HG03558 (cell line): Measurements from ENCODE around the gene KLF7.

ENCODE experiments used
- ATAC-seq: cut with Tn5 transposase; IDR thresholded peaks from one replicate; pipeline ENCODE4 v1.9.1; 2021; ENCODE audit warnings: moderate number of reproducible peaks; ENCODE audit not compliant: unreplicated experiment; ENCODE audit errors: extremely low read depth

The KLF7 gene

GRCh38 chr2:207151048-207151447 lies 14.7 kb downstream of the KLF7 start:
- ATAC-seq, result no peak

GRCh38 chr2:207150284-207150683 lies 15.5 kb downstream of the KLF7 start:
- ATAC-seq, result no peak

- ATAC-seq, result peak; percentile 79
These were observed 16.2 kb downstream of the KLF7 start for GRCh38 chr2:207149249-207150213.

- no peak for ATAC-seq
These were observed 17.7 kb downstream of the KLF7 start for GRCh38 chr2:207148020-207148419.

- no peak for ATAC-seq
These were observed 21.5 kb downstream of the KLF7 start for GRCh38 chr2:207144173-207144785.

DNA sequence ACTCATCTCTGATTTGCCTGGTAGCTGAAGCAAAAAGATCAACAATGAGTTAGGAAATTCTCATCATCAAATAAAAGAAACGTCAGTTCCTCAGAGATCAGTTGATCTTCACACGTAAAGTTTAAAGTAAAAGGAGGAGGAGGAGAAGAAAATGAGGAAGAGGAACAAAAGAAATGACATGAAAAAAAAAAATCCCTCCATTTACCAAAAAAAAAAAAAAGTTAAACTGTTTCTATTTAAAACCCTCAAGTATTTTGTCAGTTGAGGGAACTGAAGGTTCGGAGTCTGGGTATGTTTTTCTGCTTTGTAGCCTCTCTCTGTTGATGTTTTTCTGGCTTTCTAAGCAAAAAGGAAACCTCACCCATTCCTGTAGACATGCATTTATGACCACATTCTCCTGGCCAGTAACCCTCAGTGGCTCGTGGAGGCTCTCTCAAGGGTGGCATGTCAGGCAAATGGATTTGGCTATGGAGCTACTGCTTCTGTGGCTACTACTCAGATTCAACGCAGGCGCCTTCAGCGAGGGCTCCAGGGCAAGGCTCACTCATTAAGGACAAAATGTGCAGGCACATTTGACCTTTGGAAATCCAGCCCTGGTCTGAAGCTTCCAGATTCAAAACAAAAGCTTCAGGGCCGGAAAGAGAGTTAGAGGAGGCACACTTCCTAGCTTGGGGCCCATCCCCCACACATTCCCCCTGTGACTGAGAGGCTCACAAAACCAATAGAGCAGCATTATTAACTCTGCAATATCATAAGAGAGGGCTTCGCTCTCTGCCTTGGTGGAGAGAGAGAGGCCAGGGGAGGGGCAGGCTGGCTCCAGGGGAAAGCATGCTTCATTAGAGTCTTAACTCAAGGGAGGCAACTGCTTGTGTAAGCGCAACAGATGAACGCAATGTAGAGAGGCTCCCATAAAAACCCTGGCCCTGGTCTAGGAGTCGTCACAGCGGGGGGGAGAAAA lies 22.3 kb downstream of the KLF7 start:
- ATAC-seq, result no peak

DNA sequence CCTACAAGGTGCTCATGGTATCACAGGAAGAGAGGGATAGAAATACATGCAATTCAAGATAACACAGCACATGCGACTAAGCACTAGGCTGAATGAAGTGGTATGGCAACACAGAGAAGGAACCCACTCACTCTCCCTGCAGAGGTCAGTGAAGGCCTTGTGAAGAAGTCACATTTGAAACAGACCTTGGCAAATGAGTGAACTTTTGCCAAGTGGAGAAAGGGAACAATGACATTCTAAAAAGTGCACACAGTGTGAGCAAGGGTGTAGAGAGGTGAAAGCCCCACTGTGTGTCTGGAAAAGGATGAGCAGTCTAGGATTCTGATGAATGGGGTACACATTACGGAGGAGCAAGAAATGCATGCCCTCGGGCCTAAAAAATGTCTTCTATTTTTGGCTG lies 23.3 kb downstream of the KLF7 start:
- peak; percentile 39 for ATAC-seq

GRCh38 chr2:207141386-207141785 lies 24.4 kb downstream of the KLF7 start:
- no peak for ATAC-seq

- ATAC-seq, result no peak
These were observed 25.5 kb downstream of the KLF7 start for GRCh38 chr2:207140265-207140664.

DNA sequence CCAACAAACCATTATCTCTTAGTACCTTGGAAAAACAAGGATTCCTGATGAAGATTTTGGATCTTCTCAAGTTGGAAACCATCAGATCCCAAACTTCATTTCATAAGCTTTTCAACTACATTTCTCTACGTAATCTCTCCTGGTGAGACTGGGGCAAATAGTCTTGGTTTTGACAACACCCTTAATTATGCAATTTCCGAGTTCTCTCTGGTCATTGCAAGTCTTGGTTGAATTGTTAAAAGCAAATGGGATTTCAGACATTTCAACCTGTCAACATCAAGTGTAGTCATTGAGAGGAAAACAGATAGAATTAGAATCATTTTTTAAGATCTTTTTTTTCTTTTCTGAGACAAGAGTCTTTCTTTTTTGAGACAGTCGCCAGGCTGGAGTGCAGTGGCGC lies 26.2 kb downstream of the KLF7 start:
- ATAC-seq, result no peak

- no peak for ATAC-seq
These were observed 27.0 kb downstream of the KLF7 start for GRCh38 chr2:207138627-207139297.

DNA sequence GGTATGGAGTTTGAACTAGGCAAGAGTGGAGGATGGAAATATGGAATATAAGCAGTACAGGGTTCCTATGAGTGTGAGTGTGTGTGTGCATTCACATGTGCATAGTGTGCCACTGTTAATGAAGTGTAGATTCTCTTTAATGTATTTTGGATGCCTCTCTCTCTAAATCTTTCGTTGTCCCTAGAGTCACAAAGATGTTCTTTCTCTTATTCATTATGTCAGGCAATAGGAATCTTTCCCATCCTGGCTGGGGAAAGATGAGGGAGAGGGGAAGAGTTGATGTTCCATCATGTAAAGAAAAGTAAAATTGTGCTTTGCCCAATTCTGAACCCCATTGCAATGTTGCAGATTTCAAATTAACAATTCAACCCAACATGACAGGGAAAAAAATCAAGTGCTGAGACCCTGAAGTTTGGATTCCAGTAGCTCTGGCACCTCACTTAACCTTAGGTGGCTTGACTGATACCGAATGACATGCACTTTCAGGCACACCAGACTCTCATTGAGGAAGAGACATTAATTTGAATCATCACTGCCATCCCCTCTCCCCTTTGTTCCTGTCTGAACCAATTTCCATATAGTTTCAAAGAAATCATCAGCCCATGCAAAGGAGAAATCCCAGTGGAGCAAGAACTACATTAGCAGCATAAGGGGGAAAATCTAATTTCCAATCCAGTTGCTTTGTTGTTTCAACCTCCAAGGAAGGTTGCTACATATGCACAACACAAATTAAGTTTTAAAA lies 28.0 kb downstream of the KLF7 start:
- ATAC-seq, result no peak

GRCh38 chr2:207136874-207137273 lies 28.9 kb downstream of the KLF7 start:
- ATAC-seq, result no peak

DNA sequence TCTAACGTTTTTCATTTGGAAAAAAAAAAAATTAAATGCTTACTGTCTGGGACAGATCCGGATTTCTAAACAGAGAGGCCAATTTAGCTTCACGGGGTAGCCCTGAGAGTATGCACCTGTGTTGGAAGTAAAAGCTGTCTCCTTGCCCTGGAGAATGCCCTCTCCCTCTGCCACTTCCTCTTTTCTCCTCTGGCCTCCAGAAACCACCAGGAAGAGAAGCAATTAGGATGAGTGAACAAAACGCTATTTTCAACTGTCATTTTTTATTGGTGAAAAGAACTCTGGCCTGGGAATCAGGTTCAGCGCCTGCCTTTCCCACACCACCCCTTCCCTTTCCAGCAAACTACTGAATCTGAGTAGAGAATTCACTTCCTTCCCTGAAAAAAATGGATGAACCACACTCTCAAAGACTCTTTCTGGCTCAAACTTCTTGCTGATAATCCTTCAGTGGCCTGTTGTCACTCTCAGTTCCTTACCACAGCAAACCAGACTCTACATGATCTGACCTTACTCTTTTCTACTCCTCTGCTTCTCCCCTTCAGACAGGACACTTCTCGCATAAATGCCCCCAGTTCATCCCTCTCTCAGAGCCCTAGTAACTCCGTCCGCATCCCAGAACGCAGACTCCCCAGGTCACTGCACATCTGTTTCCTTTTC lies 29.8 kb downstream of the KLF7 start:
- ATAC-seq, result no peak

- no peak for ATAC-seq
These were observed 30.4 kb downstream of the KLF7 start for GRCh38 chr2:207135340-207135739.

- no peak for ATAC-seq
These were observed 31.8 kb downstream of the KLF7 start for GRCh38 chr2:207133820-207134519.

DNA sequence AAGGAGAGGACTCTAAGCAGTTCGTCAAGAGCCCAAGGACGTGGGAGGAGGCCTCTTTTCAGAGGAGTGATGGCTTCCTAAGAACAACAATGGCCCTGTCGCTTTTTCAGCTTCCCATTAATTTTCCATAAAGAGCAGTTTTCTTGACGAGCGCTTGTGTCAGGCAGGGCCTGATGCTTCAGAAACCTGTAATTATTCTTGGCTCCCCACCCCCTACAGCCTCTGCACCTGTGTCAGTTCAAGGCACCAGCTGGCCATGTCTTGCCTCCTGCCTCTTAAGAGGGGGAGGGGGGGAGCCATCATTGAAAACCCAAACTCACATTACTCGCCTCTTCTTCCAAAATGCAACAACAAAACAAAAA lies 32.3 kb downstream of the KLF7 start:
- no peak for ATAC-seq

- no peak for ATAC-seq
These were observed 33.7 kb downstream of the KLF7 start for GRCh38 chr2:207132019-207132418.
